GM08714 (cell line): ENCODE data around the gene DBN1.

Experiments used
- H3K4me3 ChIP-seq: fragments of 200-500 bp; sonication (Bioruptor generic); 2 replicates; pipeline ENCODE4 v1.5.1; 2014; ENCODE audit warnings: mild to moderate bottlenecking, low read length, inconsistent platforms
- ZNF274 ChIP-seq: IDR thresholded peaks from 2 replicates; pipeline ENCODE4 v1.6.1; 2012; ENCODE audit warnings: mild to moderate bottlenecking, low read depth, low read length

Gene DBN1

DNA sequence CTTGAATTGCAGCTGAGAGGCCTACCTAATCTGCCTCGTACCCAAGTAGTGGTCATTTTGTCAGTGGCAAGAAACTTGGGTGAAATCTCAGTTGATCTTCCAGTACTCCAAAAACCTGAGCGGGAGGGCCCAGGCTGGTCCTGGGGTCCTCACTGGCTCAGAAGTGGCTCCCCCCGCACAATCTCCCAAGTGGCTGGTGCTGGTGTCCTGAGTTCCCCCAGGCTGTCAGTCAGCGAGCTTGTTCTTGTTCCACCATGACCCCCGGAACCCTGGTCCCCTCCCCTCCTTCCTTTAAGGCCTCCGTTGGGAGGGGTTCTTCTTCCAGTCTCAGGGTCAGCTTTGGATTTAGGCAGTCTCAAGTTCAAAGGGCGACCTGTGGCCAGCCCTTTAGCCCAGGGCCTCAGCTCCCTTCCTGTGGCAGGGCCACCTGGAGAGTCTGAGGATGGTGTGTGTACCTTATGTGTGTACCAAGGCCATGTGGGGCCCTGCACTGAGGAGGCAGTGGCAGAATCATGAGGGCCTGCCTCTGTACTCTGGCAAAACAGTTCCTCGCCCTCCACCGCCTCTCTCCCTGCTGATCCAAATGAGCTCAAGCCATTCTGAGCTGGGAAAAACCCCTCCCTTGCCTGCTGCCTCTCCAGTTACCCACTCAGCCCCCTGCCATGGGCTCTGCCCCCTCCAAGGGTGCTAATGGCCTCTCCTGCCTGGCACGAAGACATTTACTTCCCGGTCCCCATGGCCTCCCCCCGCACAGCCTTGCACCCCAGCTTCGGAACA is 4.5 kb upstream of the DBN1 start:
- H3K4me3 ChIP-seq, result no peak overlapping the region
- TF ChIP-seq ZNF274, result no peak

DNA sequence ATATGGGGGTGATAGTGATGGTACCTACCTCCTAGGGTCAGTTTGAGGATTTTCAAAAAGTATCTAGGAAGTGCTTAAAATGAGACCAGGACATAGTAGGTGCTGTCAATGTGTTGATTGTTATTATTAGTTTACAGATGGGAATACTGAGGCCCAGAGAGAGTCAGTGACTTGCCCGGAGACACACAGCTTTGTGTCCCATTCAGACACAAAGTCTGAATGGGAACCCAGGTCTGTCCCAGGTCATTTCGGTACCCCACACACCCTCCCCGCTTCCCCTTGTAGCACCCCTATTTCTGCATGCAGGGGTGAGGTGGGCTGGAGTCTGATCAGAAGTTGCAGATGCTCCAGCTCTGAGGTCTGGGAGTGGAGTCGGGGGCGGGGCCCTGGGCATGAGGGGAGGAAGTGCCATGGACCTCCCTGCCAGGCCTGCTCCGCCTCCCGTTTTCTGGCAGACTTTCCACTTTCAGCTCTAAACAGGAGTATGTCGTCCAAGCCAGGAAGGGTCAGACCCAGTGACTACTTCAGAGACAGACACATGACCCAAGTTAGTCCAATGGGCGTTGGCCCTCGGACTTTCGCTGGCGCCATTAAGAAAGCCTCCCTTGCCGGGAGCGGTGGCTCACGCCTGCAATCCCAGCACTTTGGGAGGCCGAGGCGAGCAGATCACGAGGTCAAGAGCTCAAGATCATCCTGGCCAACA is 3.2 kb upstream of the DBN1 start:
- TF ChIP-seq ZNF274, result no peak
- H3K4me3 ChIP-seq, result no peak overlapping the region

DNA sequence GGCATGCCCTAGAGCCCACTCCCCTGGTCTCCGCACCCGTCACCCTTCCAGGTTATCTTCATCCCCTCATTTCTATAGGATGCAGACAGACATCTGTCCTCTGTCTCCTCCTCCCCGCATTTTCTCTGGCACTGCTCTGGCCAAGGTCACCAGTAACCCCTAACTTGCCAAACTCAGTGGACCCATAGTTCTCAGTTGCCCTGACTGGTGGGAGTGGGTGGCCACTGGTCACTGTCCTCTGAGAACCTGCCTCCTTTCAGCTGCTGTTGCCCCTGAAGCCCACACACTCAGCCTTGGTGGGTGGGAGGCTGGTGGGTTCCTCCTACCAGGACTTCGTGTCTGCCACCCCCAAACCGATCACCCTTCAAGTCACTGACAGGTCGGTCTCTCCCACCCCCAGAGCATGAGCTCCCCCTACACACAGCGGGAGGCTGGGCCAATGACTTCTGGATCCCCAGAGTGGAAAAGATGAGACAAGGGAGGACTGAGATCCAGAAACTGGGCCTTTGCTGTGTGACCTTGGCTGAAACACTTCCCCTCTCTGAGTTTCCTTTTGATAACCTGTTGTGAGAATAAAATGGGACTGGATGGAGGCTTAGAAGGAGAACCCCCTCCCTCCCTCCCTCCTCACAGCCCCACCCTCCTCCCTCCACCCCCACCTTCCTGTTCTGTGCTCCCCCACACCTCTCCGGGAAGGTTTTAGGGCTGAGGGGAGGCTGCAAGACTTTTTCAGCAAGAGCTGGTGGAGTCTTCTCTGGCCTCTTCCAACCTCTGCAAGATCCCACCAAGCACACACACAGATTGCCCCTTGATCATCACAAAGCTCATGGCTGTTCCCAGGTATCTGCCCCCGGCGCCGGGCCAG is 2.4 kb upstream of the DBN1 start:
- H3K4me3 ChIP-seq, result no peak overlapping the region
- no peak for TF ChIP-seq ZNF274

- no peak for TF ChIP-seq ZNF274
- no peak overlapping the region for H3K4me3 ChIP-seq
Measured at GRCh38 chr5:177474846-177475562, 1.6 kb upstream of the DBN1 start.

DNA sequence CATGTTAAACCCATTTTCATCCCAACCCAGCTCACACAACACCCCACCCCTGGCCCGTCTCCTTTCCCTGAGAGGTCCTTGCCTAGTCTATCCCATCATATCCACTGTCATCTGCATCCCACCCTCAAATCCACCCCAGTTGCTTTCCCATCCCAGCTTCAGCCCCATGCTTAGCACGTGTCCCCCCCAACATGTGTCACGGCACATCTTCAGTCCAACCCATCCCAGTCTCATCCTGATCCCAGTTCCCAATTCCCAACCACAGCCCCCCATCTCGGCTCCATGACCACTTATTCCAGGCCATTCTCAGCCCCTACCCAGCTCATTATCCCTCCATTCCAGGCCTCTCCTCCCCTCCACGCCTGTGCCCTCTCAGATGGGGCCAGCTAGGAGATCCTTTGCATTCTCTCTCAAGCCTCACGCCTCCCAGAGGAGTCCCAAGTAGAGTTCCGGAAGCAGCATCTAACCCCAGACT is 605 bp upstream of the DBN1 start:
- H3K4me3 ChIP-seq, result no peak overlapping the region
- no peak for TF ChIP-seq ZNF274

DNA sequence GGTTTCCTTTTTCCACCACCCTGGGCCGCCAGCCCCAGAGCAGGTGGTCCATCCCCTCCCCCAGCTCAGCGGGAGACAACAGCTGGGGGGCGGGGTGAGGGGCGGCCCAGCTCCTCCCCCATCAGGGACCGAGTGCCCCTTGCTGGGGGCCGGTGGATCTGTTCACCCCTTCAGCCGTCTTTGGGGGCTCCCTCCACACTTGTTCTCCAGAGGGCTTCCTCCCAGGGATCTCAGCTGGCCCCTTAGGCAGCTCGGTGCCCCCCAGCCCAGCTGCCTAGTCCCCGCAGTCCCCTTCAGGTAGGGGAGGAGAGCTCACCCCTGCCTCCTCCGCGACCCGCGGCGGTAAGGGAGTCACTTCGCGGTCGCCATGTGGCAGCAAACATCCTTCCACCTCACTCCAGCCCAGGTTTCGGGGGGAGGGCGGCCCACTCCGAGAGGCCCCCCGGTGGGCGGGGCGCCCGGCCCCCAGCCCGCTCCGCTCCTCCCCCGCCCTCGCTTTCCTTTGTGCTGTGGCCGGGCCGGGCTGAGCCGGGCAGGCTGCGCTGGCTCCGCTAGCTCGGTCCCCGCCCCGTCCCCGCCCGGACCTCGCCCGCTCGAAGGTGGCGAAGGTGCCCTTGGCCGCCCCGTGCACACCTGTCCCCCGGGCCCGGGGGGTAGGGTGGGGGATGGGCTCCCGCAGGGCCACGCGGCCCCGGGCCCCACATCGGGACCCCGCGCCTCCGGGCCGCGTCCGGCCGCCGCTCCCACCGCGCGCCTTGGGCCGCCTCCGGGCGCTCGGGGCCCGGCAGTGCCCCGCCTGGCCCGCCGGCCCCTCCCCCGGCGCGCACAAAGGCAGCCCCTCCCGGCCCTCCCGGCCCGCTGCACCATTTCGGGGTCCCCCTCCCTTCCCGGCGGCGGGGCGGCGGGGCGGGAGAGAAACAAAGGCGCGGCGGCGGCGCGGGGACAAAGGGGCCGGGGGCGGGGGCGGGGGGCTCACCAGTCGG is 683 bp downstream of the DBN1 start:
- no peak for TF ChIP-seq ZNF274
- H3K4me3 ChIP-seq, result peak overlapping the region; percentile 66

DNA sequence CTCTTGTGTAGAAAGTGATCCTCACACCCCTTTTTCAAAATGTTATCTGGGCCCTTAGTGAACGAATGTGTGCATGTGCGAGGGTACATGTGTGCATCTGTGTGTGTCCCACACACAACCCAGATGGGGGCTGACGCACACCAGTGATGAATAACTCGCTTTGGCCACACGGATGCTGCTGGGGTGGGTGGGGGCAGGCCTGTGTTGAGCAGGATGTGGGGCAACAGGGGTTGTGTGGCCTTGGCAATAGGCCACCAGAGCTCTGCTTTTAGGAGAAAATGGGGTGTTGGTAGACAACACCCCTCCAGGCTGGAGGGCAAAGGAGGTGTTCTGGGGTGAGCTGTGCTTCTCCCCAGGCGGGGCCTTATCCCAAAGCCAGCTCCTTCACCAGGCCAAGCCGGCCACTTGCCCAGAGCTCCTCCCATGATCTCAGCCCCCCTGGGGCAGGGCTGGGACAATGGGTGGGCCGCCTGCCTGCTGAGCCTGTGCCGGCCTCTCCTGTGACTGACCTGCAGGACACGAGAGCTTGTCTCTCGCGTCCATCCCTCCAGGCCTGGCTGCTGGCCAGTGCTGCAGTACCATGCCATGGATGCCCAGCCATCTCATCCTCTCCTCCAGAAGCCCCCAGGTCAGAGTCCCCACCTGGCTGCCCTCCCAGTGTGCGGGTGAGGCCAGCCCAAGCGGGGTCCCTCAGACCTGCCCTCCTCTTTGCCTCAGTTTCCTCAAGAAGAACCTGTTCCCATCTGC is 1.7 kb downstream of the DBN1 start:
- peak overlapping the region; percentile 66; the same call in 1 of the 2 replicates for H3K4me3 ChIP-seq

GRCh38 chr5:177470759-177471536 is 2.5 kb downstream of the DBN1 start:
- no peak for TF ChIP-seq ZNF274
- no peak overlapping the region for H3K4me3 ChIP-seq

More for the DNA sequence above, 1.7 kb downstream of the DBN1 start:
- no peak for TF ChIP-seq ZNF274

GRCh38 chr5:177469750-177470525 is 3.5 kb downstream of the DBN1 start:
- TF ChIP-seq ZNF274, result no peak
- H3K4me3 ChIP-seq, result no peak overlapping the region

DNA sequence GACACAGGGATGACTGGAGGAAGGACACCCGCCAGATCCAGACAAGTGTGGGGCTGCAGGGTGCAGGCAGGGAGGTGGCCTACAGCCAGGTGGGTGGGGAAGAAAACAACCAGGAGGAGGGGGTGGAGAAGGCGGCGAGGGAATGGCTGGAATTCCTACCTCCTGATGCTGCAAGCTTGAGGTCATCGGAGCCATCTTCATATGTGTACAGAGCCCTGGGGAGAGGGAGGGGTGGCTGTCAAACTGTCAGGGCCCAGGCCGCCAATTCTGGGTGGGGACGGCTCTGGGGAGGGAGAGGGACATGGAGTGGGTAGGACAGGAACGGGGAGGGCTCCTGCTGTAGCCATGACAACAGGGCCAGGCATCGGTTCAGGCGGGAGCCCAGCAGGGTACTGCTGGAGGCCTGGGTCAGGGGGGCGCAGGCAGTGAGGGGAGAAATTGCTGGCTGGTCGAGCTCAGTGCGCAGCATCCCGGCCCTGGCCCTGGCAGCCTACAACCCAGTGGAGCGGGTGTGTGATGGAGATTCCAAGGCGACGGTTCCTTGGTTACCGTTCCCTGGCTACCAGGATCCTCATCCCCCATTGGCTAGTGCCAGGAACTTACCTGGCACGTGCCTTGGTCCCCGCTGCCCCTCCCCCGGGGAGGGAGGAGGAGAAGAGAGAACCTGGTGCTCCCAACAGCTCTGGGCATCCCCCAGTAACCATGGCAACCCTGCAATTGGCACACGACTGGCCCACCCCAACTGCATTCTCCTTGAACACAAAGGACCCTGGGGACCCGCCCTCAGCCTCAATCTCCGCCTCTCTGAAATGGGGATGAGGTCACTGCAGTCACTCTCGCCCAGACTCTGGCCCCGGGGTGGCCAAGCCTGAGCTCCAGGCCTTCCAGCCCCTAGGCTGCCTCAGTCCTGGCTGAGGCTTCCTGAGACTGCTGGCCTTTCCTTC is 4.5 kb downstream of the DBN1 start:
- TF ChIP-seq ZNF274, result no peak
- no peak overlapping the region for H3K4me3 ChIP-seq
